HL-60 (cell line): ENCODE measurements around the gene CACUL1.

Experiments
- DNase-seq, 2 experiments: peaks; one replicate each; pipeline ENCODE4 v3.0.0-alpha.2; 2010 to 2020; ENCODE audit warnings: low read depth in 1 of 2, low spot score in 1 of 2
- H3K27ac ChIP-seq: fragments of 250-450 bp; sonication (Bioruptor Pico); replicated peaks from 2 replicates; pipeline ENCODE4 v1.5.1; 2020; ENCODE audit warnings: mild to moderate bottlenecking, moderate library complexity
- H3K27me3 ChIP-seq: fragments of 250-450 bp; sonication (Bioruptor Pico); 2 replicates; pipeline ENCODE4 v1.5.1; 2021; ENCODE audit warnings: mild to moderate bottlenecking, moderate library complexity; ENCODE audit not compliant: insufficient read depth, poor library complexity, severe bottlenecking
- H3K4me3 ChIP-seq: replicated peaks from 2 replicates; pipeline ENCODE4 v1.5.1; 2011; ENCODE audit warnings: mild to moderate bottlenecking, control low read depth, low read length; ENCODE audit not compliant: insufficient read depth
- CTCF ChIP-seq: IDR thresholded peaks from one replicate; pipeline ENCODE4 v1.5.1; 2011; ENCODE audit warnings: low read length, control low read depth, inconsistent platforms; ENCODE audit not compliant: insufficient read depth
- GABPA ChIP-seq: IDR thresholded peaks from 2 replicates; pipeline ENCODE4 v1.6.1; 2012; ENCODE audit warnings: low read depth
- POLR2AphosphoS5 ChIP-seq: IDR thresholded peaks from 2 replicates; pipeline ENCODE4 v1.6.1; 2012; ENCODE audit warnings: low read depth
- REST ChIP-seq: IDR thresholded peaks from 2 replicates; pipeline ENCODE4 v1.6.1; 2012; ENCODE audit warnings: low read depth; ENCODE audit not compliant: insufficient replicate concordance
- SPI1 ChIP-seq: IDR thresholded peaks from 2 replicates; pipeline ENCODE4 v1.6.1; 2012; ENCODE audit warnings: low read depth, mild to moderate bottlenecking, borderline replicate concordance

The CACUL1 gene

DNA sequence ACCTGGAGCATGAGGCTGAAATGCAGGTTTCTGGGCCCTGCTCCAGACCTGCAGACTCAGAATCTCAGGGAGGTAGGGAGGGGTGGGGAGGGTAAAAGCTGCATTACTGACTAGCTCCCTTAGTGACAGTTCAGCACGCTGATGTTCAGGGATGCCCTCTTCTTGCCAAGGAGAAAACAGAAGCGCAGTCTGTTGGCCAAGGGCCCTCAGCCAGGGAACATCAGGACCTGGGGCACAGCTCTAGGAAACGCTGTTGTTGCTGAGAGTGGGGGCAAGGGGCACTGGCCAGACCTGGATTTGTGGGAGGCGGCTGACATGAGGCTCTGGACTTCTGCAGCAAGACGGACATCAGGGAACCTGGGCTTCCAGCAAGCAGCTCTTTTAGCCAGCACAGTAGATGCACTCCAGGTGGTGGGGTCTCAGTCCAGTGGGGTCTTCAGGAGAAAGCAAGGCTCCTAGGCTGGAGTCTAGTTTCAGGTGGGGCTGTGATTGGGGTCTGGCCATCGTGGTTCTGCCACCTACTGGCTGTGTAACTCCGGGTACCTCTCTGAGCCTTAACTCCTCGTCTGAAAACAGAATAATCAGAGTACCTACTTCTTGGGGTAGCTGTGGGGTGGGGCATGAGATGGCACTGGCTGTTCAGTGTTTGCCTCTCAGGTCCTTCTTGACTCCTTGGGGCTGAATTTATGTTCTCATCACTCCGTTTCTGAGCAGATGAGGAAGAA, 86.4 kb downstream of the CACUL1 start:
- DNase-seq = no peak

GRCh38 chr10:118667732-118668131, 87.0 kb downstream of the CACUL1 start:
- Histone ChIP-seq H3K27ac (no peak overlapping the region), H3K27me3 (peaks cover 7% of the 10 kb centered on the region), H3K4me3 (no peak overlapping the region)
- no peak for DNase-seq
- TF ChIP-seq POLR2AphosphoS5 = no peak
- TF ChIP-seq SPI1 = no peak
- TF ChIP-seq CTCF = no peak
- TF ChIP-seq REST = no peak
- TF ChIP-seq GABPA = no peak

More for the DNA sequence above, 86.4 kb downstream of the CACUL1 start:
- Histone ChIP-seq H3K27me3 (peaks cover 4% of the 10 kb centered on the region), H3K27ac (no peak overlapping the region), H3K4me3 (no peak overlapping the region)
- no peak for TF ChIP-seq REST
- no peak for TF ChIP-seq SPI1
- TF ChIP-seq CTCF = no peak
- TF ChIP-seq POLR2AphosphoS5 = no peak
- no peak for TF ChIP-seq GABPA

- H3K27ac ChIP-seq = no peak overlapping the region
- TF ChIP-seq CTCF (no peak), GABPA (no peak), SPI1 (no peak), POLR2AphosphoS5 (no peak), REST (no peak)
- H3K4me3 ChIP-seq = no peak overlapping the region
- peaks cover 7% of the 10 kb centered on the region for H3K27me3 ChIP-seq
- DNase-seq = no peak
Observed at GRCh38 chr10:118666350-118666749, 88.4 kb downstream of the CACUL1 start.
